Muscle layer of duodenum (tissue), 2 donors: Measurements from ENCODE around the gene CPED1.
A peak's percentile ranks its signal among the peaks of the same experiment; 100 is the strongest.
"Not testable (repeated sequence)": the region's sequence is repeated elsewhere in the genome, so short reads cannot be mapped to it uniquely, and the experiment has no call there.

Experiments used
- H3K27ac ChIP-seq: one replicate; pipeline ENCODE4 v1.7.0; 2013; ENCODE audit warnings: mild to moderate bottlenecking, low read length
- H3K27me3 ChIP-seq: one replicate; pipeline ENCODE4 v1.7.0; 2013; ENCODE audit warnings: low read depth, mild to moderate bottlenecking, control low read depth, low read length
- H3K36me3 ChIP-seq, 2 donors: one replicate each; pipeline ENCODE4 v1.7.0; 2013; ENCODE audit warnings: low read length in 2 of 2, control low read depth in 1 of 2, mild to moderate bottlenecking in 1 of 2; ENCODE audit not compliant: insufficient read depth in 2 of 2, control insufficient read depth in 1 of 2
- H3K4me1 ChIP-seq, 2 donors: one replicate each; pipeline ENCODE4 v1.7.0; 2013; ENCODE audit warnings: low read length in 2 of 2, mild to moderate bottlenecking in 2 of 2, control low read depth in 1 of 2, moderate library complexity in 1 of 2; ENCODE audit not compliant: insufficient read depth in 2 of 2, control insufficient read depth in 1 of 2
- H3K4me3 ChIP-seq, 2 donors: one replicate each; pipeline ENCODE4 v1.7.0; 2013; ENCODE audit warnings: low read length in 2 of 2, low read depth in 1 of 2, mild to moderate bottlenecking in 1 of 2
- H3K9me3 ChIP-seq, 2 donors: one replicate each; pipeline ENCODE4 v1.7.0; 2013; ENCODE audit warnings: low read length in 2 of 2, control low read depth in 1 of 2, mild to moderate bottlenecking in 1 of 2; ENCODE audit not compliant: control insufficient read depth in 1 of 2
- donor health status: healthy.

CPED1 gene

GRCh38 chr7:120981888-120982615 lies 6.5 kb upstream of the CPED1 start:
- Histone ChIP-seq H3K27me3 (no peaks in the 10 kb centered on the region), H3K4me1 (no peaks in the 10 kb centered on the region), H3K27ac (no peak overlapping the region), H3K36me3 (no peaks in the 10 kb centered on the region), H3K9me3 (no peaks in the 10 kb centered on the region), H3K4me3 (no peak overlapping the region)

GRCh38 chr7:120983592-120983991 lies 4.9 kb upstream of the CPED1 start:
- H3K4me3 ChIP-seq, H3K9me3 ChIP-seq, H3K27me3 ChIP-seq, H3K36me3 ChIP-seq, H3K4me1 ChIP-seq, H3K27ac ChIP-seq: not testable (repeated sequence)

DNA sequence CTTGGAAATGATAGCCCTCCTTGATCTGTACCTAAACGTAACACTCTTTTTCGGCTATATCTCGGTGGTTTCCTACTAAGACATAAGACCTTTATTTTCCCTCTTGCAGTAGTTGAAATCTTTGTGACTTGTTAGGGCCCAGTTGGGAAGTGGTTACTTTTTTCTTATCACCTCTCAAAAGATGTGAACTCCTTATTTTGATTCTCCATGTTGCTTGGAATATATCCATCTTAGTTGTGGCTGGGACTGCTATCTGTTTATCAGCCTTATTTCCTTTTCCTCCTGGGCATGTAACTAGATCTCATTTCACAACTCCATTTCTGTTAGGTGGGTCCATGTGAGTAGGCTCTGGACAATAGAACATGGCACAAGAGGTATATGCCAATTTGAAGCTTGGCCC lies 4.1 kb upstream of the CPED1 start:
- Histone ChIP-seq H3K4me3 (no peak overlapping the region), H3K4me1 (no peaks in the 10 kb centered on the region), H3K36me3 (no peaks in the 10 kb centered on the region), H3K27me3 (no peaks in the 10 kb centered on the region), H3K9me3 (no peaks in the 10 kb centered on the region), H3K27ac (no peak overlapping the region)

- Histone ChIP-seq H3K36me3 (no peaks in the 10 kb centered on the region), H3K27ac (no peak overlapping the region), H3K4me1 (no peaks in the 10 kb centered on the region), H3K9me3 (no peaks in the 10 kb centered on the region), H3K4me3 (no peak overlapping the region), H3K27me3 (no peaks in the 10 kb centered on the region)
Measured at GRCh38 chr7:120985130-120985758, 3.3 kb upstream of the CPED1 start.

DNA sequence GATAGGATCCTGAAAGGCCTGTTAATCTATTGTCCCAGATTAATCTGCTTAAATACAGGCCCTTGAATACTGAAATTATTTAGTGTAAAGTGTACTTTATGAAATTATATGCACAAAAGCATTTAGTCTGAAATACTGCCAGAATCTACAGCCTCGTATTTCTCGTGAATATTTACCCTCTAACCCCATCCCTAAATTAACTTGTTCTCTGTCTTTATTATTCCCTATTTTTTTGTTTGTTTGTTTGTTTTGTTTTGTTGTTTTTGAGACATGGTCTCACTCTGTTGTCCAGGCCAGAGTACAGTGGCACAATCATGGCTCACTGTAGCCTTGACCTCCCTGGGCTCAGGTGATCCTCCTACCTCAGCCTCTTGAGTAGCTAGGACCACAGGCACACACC lies 2.7 kb upstream of the CPED1 start:
- no peaks in the 10 kb centered on the region for H3K36me3 ChIP-seq
- no peak overlapping the region for H3K27ac ChIP-seq
- no peak overlapping the region for H3K4me3 ChIP-seq
- H3K27me3 ChIP-seq = no peaks in the 10 kb centered on the region
- H3K9me3 ChIP-seq = no peaks in the 10 kb centered on the region
- no peaks in the 10 kb centered on the region for H3K4me1 ChIP-seq

GRCh38 chr7:120986650-120987049 lies 1.9 kb upstream of the CPED1 start:
- Histone ChIP-seq H3K9me3 (no peaks in the 10 kb centered on the region), H3K27ac (no peak overlapping the region), H3K4me3 (no peak overlapping the region), H3K4me1 (no peaks in the 10 kb centered on the region), H3K36me3 (no peaks in the 10 kb centered on the region), H3K27me3 (no peaks in the 10 kb centered on the region)

DNA sequence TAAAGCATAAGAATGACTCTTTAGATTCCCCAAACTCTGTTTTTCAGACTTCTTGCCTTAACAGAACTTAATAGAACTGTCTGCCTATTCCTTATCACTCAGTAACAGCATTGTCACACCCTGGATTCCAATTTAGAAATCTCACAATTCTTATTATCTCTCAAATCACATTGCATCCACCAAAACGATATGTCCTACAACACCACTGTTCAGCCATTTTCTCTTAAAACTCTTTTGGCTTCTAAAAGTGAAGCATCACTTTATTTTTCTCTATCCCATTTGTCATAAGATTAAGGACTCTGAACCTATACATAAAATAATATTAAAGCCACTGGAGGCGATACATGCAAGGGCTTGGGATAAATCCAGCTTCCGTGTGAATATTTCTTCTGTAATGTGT lies 1.2 kb upstream of the CPED1 start:
- no peak overlapping the region for H3K27ac ChIP-seq
- H3K9me3 ChIP-seq = no peaks in the 10 kb centered on the region
- peaks cover 0 to 2% of the 10 kb centered on the region in 2 donors for H3K4me1 ChIP-seq
- peak overlapping the region in 1 of 2 donors; percentile 78 for H3K4me3 ChIP-seq
- H3K36me3 ChIP-seq = no peaks in the 10 kb centered on the region
- H3K27me3 ChIP-seq = no peaks in the 10 kb centered on the region

DNA sequence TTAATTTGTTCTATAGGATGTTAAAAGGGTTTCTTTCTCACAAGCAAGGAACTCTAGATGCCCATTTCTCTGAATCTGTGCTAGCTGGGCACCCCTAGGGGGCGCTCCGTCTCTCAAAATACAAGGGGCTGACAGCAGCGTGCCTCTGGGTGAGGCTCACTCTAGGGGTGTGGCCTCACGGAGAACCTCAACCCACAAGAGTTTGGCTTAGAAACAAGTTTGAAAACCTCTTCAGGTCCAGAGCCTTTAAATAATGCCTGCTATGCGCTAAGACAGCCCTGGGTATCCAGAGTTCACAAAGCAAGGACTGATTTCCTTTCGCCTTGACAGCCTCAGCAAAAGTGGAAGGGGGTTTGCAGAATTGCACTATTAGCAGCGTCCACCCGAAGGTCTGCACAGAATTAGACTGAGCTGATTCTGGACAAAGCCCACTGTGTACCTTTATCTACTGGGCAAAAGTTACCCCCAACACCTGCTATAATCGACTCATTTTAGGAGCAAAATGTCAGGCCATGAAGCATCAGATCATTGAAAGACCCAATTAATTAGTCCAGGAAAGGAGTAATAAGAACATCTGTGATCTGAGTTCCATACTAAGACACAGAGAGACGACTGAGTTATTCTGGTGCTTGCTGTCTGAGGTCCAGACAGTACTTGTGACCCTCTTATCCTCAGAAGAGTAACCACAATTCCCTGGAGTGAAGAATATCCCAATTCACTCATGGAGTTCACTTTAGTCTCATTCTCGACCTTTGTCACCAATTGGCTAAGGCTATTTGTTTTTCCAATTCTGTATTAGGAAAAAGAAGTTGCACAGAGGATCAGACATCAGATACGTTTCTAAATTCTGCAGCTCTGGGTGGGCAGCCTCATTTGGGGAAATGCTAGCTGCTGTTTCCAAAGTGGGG lies 574 bp upstream of the CPED1 start:
- H3K27ac ChIP-seq = peak overlapping the region; percentile 87

GRCh38 chr7:120989257-120990220 lies 1.0 kb downstream of the CPED1 start:
- H3K4me3 ChIP-seq = peak overlapping the region; percentile 78

More for the DNA sequence above, 574 bp upstream of the CPED1 start:
- Histone ChIP-seq H3K4me1 (peaks cover 5% of the 10 kb centered on the region in 2 donors), H3K4me3 (peak overlapping the region; percentile 78), H3K36me3 (no peaks in the 10 kb centered on the region), H3K9me3 (no peaks in the 10 kb centered on the region), H3K27me3 (no peaks in the 10 kb centered on the region)

GRCh38 chr7:120990468-120991118 lies 2.1 kb downstream of the CPED1 start:
- Histone ChIP-seq H3K4me3 (peak overlapping the region; percentile 78), H3K4me1 (peaks cover 5 to 25% of the 10 kb centered on the region in 2 donors), H3K27ac (peak overlapping the region; percentile 96), H3K9me3 (no peaks in the 10 kb centered on the region), H3K36me3 (no peaks in the 10 kb centered on the region), H3K27me3 (no peaks in the 10 kb centered on the region)

More at GRCh38 chr7:120989257-120990220, 1.0 kb downstream of the CPED1 start:
- no peaks in the 10 kb centered on the region for H3K36me3 ChIP-seq
- peak overlapping the region; percentile 96 for H3K27ac ChIP-seq
- H3K4me1 ChIP-seq = peaks cover 5 to 20% of the 10 kb centered on the region in 2 donors
- H3K9me3 ChIP-seq = no peaks in the 10 kb centered on the region
- no peaks in the 10 kb centered on the region for H3K27me3 ChIP-seq
